OCI-LY7 (cell line): Measurements from ENCODE around the gene ITGB8. TPM values are rescaled to one million over a fixed set of nuclear protein-coding genes. Genes with fewer than 3 reads are reported as not detected.

Source experiments
- Bru-seq: library from RNA; stranded (reverse); fragments of 400-500 nt; gene quantifications from one replicate; lab custom pipeline; 2021; lab: Mats Ljungman, UMichigan
- BruChase-seq, 2 experiments: library from RNA; stranded (reverse); fragments of 400-500 nt; gene quantifications; one replicate each; lab custom pipeline; 2021; lab: Mats Ljungman, UMichigan
- BruUV-seq: library from RNA; stranded (reverse); fragments of 400-500 nt; replicated peaks from 2 replicates; lab custom pipeline; 2021; lab: Mats Ljungman, UMichigan
- CTCF ChIA-PET: fragments of 300-600 bp; sonication (Branson Sonifier 250); formaldehyde crosslinking; loops from one replicate; lab custom pipeline; 2022; ENCODE audit warnings: antibody characterized with exemption; ENCODE audit not compliant: unreplicated experiment; lab: Charles Lee
- POLR2A ChIA-PET: fragments of 300-600 bp; sonication (Branson Sonifier 250); formaldehyde crosslinking; loops from one replicate; lab custom pipeline; 2022; ENCODE audit warnings: antibody characterized with exemption; lab: Charles Lee
- DNase-seq: peaks from one replicate; pipeline ENCODE4 v3.0.0-alpha.2; 2015; ENCODE audit warnings: low spot score
- H2AFZ ChIP-seq: fragments of 200-600 bp; sonication (generic), shearing (Covaris generic); 2 replicates; pipeline ENCODE4 v1.6.1; 2014; ENCODE audit warnings: mild to moderate bottlenecking, antibody characterized with exemption, low read length, moderate library complexity
- H3K27ac ChIP-seq: fragments of 200-600 bp; sonication (generic); 2 replicates; pipeline ENCODE4 v1.5.1; 2014; ENCODE audit warnings: mixed run types, low read depth, mild to moderate bottlenecking, moderate library complexity, low read length, inconsistent platforms; ENCODE audit not compliant: poor library complexity, severe bottlenecking
- H3K36me3 ChIP-seq: fragments of 200-600 bp; sonication (generic); 2 replicates; pipeline ENCODE4 v1.6.1; 2014; ENCODE audit warnings: mild to moderate bottlenecking, antibody characterized with exemption, low read length, moderate library complexity, mixed read lengths; ENCODE audit not compliant: insufficient read depth
- H3K4me1 ChIP-seq: fragments of 200-600 bp; sonication (generic); 2 replicates; pipeline ENCODE4 v1.5.1; 2014; ENCODE audit warnings: mild to moderate bottlenecking, low read length; ENCODE audit not compliant: insufficient read depth, poor library complexity, severe bottlenecking
- H3K4me2 ChIP-seq: fragments of 200-600 bp; sonication (generic); 2 replicates; pipeline ENCODE4 v1.6.1; 2014; ENCODE audit warnings: mild to moderate bottlenecking, low read length
- H3K4me3 ChIP-seq: fragments of 200-600 bp; sonication (generic); 2 replicates; pipeline ENCODE4 v1.5.1; 2014; ENCODE audit warnings: mild to moderate bottlenecking, low read depth, low read length; ENCODE audit not compliant: poor library complexity, severe bottlenecking
- H3K79me2 ChIP-seq: fragments of 200-600 bp; sonication (generic); 2 replicates; pipeline ENCODE4 v1.6.1; 2016; ENCODE audit warnings: low read depth, mild to moderate bottlenecking, low read length, moderate library complexity, mixed read lengths; ENCODE audit not compliant: insufficient read depth
- H3K9me2 ChIP-seq: fragments of 200-600 bp; sonication (generic); 2 replicates; pipeline ENCODE4 v1.6.1; 2016; ENCODE audit warnings: mild to moderate bottlenecking, low read length, mixed read lengths; ENCODE audit not compliant: insufficient read depth
- H3K9me3 ChIP-seq: fragments of 200-600 bp; sonication (generic); 2 replicates; pipeline ENCODE4 v1.6.1; 2014; ENCODE audit warnings: mild to moderate bottlenecking, mixed run types, low read length, mixed read lengths
- H4K20me1 ChIP-seq: fragments of 200-600 bp; sonication (generic); 2 replicates; pipeline ENCODE4 v1.6.1; 2014; ENCODE audit warnings: mild to moderate bottlenecking, antibody characterized with exemption, low read length, moderate library complexity, mixed read lengths; ENCODE audit not compliant: insufficient read depth
- CTCF ChIP-seq: fragments of 200-600 bp; sonication (generic); conservative IDR thresholded peaks from 2 replicates; pipeline ENCODE4 v1.5.1; 2014; ENCODE audit warnings: mild to moderate bottlenecking, antibody characterized with exemption, low read length, moderate library complexity, mixed read lengths
- EZH2phosphoT487 ChIP-seq: fragments of 200-600 bp; sonication (generic); IDR thresholded peaks from 2 replicates; pipeline ENCODE4 v1.6.1; 2018; ENCODE audit warnings: low read depth, borderline replicate concordance, mild to moderate bottlenecking, mixed run types, antibody characterized with exemption, low read length, moderate library complexity, mixed read lengths
- intact Hi-C: fragments of 100-400 bp; cut with micrococcal nuclease; formaldehyde crosslinking; loops from one replicate; pipeline ENCODE4 v1.10.0; 2022; ENCODE audit not compliant: unreplicated experiment
- long read RNA-seq: library from polyadenylated mRNA; stranded (forward); transcript quantifications from one replicate; pipeline ENCODE4 v2.0.0, GENCODE V29; 2022
- total RNA-seq, 2 experiments: library from RNA; depleted of rRNA in 1 of 2; stranded (reverse); fragments of >200 nt in 1 of 2; shearing (Covaris generic) in 1 of 2; gene quantifications; 2 replicates each; pipeline ENCODE4 v1.2.3, GENCODE V29; 2014 to 2022

The ITGB8 gene
- total RNA-seq (2014; rRNA removed; shearing (Covaris generic)) (not detected in 2 replicates), total RNA-seq (2022) (not detected in 2 replicates), Bru-seq, nascent RNA (percentile 8 among the genes with signal in this experiment), BruChase-seq, experiment 1, labeled RNA remaining after a 6-hour chase (percentile 4 among the genes with signal in this experiment), BruChase-seq, experiment 2, labeled RNA remaining after a 2-hour chase (percentile 11 among the genes with signal in this experiment)
- long read RNA-seq = 0 reads

- H2AFZ ChIP-seq = peak within 1 kb of the TSS; percentile 53; the same call in 1 of the 2 replicates
- intact Hi-C loops = loop anchor here (5.0 kb wide), 1 partner anchor 267 kb away; no protein-coding TSS in a partner anchor
- H3K4me3 ChIP-seq = peak within 1 kb of the TSS; percentile 29
- peaks cover 10% of the 10 kb centered on the region for H3K4me1 ChIP-seq
- BruUV-seq = no TSS peak
- no peaks in the 10 kb centered on the region for H3K9me3 ChIP-seq
- no peaks in the 10 kb centered on the region for H3K79me2 ChIP-seq
- peak within 1 kb of the TSS; percentile 78 for H3K4me2 ChIP-seq
- no peaks in the 10 kb centered on the region for H4K20me1 ChIP-seq
- TF ChIP-seq CTCF (no peak), EZH2phosphoT487 (no peak)
- no peaks in the 10 kb centered on the region for H3K36me3 ChIP-seq
- ChIA-PET POLR2A (interaction anchor here (0.7 kb wide), 1 partner anchor 10 kb away, joined by 3 read pairs; no protein-coding TSS in a partner anchor), CTCF (interaction anchor here (0.6 kb wide), 2 partner anchors 16 to 224 kb away, joined by 3 read pairs; no protein-coding TSS in a partner anchor)
- DNase-seq = no peak
- no peaks in the 10 kb centered on the region for H3K9me2 ChIP-seq
- no peak within 1 kb of the TSS for H3K27ac ChIP-seq
Observed at GRCh38 chr7:20330239-20330927, at the start of gene ITGB8. Gene ITGB8 (plus strand): TSS chr7:20330900. CDS start chr7:20331807, 907 bp downstream.

- no peaks in the 10 kb centered on the region for H3K79me2 ChIP-seq
- no peak for DNase-seq
- H3K36me3 ChIP-seq = no peaks in the 10 kb centered on the region
- H3K4me2 ChIP-seq = no peak overlapping the region
- H3K4me1 ChIP-seq = no peaks in the 10 kb centered on the region
- no peak overlapping the region for H3K27ac ChIP-seq
- ChIA-PET POLR2A (no interaction called here), CTCF (no interaction called here)
- BruUV-seq = no TSS peak
- no peaks in the 10 kb centered on the region; the same call in 1 of the 2 replicates for H4K20me1 ChIP-seq
- H3K4me3 ChIP-seq = no peak overlapping the region
- H3K9me3 ChIP-seq = no peaks in the 10 kb centered on the region
- intact Hi-C loops = no loop called here
- TF ChIP-seq CTCF = no peak
- TF ChIP-seq EZH2phosphoT487 = no peak
- no peak overlapping the region for H2AFZ ChIP-seq
- H3K9me2 ChIP-seq = no peaks in the 10 kb centered on the region
Observed at GRCh38 chr7:20282959-20283358, 47.7 kb upstream of the ITGB8 start.

- Histone ChIP-seq H4K20me1 (no peaks in the 10 kb centered on the region; the same call in 1 of the 2 replicates), H2AFZ (no peak overlapping the region), H3K4me3 (no peak overlapping the region), H3K36me3 (no peaks in the 10 kb centered on the region), H3K9me3 (no peaks in the 10 kb centered on the region), H3K9me2 (no peaks in the 10 kb centered on the region), H3K4me2 (no peak overlapping the region), H3K4me1 (no peaks in the 10 kb centered on the region), H3K27ac (no peak overlapping the region), H3K79me2 (no peaks in the 10 kb centered on the region)
- intact Hi-C loops = no loop called here
- CTCF ChIA-PET = no interaction called here
- BruUV-seq = no TSS peak
- no peak for TF ChIP-seq EZH2phosphoT487
- no peak for TF ChIP-seq CTCF
- POLR2A ChIA-PET = no interaction called here
- DNase-seq = no peak
Observed at GRCh38 chr7:20283385-20283784, 47.3 kb upstream of the ITGB8 start.
